Neuron (in vitro differentiated cells): ENCODE measurements around the gene MRPL50.

Experiments used
- H2AFZ ChIP-seq: one replicate; pipeline ENCODE4 v1.6.1; 2013; ENCODE audit warnings: low read depth, mild to moderate bottlenecking, inconsistent platforms, low read length, moderate library complexity
- H3K27me3 ChIP-seq: one replicate; pipeline ENCODE4 v1.6.1; 2013; ENCODE audit warnings: low read length; ENCODE audit not compliant: insufficient read depth
- H3K36me3 ChIP-seq: one replicate; pipeline ENCODE4 v1.6.1; 2013; ENCODE audit warnings: low read length; ENCODE audit not compliant: insufficient read depth
- H3K4me1 ChIP-seq: one replicate; pipeline ENCODE4 v1.6.1; 2013; ENCODE audit warnings: low read length; ENCODE audit not compliant: insufficient read depth
- H3K4me3 ChIP-seq: 2 replicates; pipeline ENCODE4 v1.5.1; 2013; ENCODE audit warnings: mild to moderate bottlenecking, low read length, moderate library complexity
- H3K9me3 ChIP-seq: one replicate; pipeline ENCODE4 v1.6.1; 2013; ENCODE audit warnings: low read length

MRPL50 gene

GRCh38 chr9:101362450-101362849 is 36.0 kb downstream of the MRPL50 start:
- Histone ChIP-seq H3K36me3 (no peaks in the 10 kb centered on the region), H2AFZ (no peak overlapping the region), H3K4me1 (no peaks in the 10 kb centered on the region), H3K27me3 (no peaks in the 10 kb centered on the region), H3K4me3 (no peak overlapping the region), H3K9me3 (no peaks in the 10 kb centered on the region)

- no peaks in the 10 kb centered on the region for H3K36me3 ChIP-seq
- no peaks in the 10 kb centered on the region for H3K9me3 ChIP-seq
- H3K4me3 ChIP-seq, result no peak overlapping the region
- no peaks in the 10 kb centered on the region for H3K4me1 ChIP-seq
- H2AFZ ChIP-seq, result no peak overlapping the region
- H3K27me3 ChIP-seq, result no peaks in the 10 kb centered on the region
Observed at GRCh38 chr9:101360647-101361046, 37.8 kb downstream of the MRPL50 start.

GRCh38 chr9:101359679-101360078 is 38.7 kb downstream of the MRPL50 start:
- Histone ChIP-seq H3K4me3 (no peak overlapping the region), H3K9me3 (no peaks in the 10 kb centered on the region), H3K36me3 (no peaks in the 10 kb centered on the region), H3K4me1 (no peaks in the 10 kb centered on the region), H2AFZ (no peak overlapping the region), H3K27me3 (no peaks in the 10 kb centered on the region)

- Histone ChIP-seq H3K4me1 (no peaks in the 10 kb centered on the region), H3K36me3 (no peaks in the 10 kb centered on the region), H2AFZ (no peak overlapping the region), H3K9me3 (no peaks in the 10 kb centered on the region), H3K27me3 (peaks cover 2% of the 10 kb centered on the region), H3K4me3 (no peak overlapping the region)
Observed at GRCh38 chr9:101356619-101357018, 41.8 kb downstream of the MRPL50 start.

GRCh38 chr9:101354765-101355708 is 43.4 kb downstream of the MRPL50 start:
- H3K9me3 ChIP-seq, result no peaks in the 10 kb centered on the region
- H3K27me3 ChIP-seq, result peaks cover 2% of the 10 kb centered on the region
- no peaks in the 10 kb centered on the region for H3K36me3 ChIP-seq
- H2AFZ ChIP-seq, result no peak overlapping the region
- no peak overlapping the region for H3K4me3 ChIP-seq
- H3K4me1 ChIP-seq, result no peaks in the 10 kb centered on the region

GRCh38 chr9:101354143-101354764 is 44.2 kb downstream of the MRPL50 start:
- no peaks in the 10 kb centered on the region for H3K9me3 ChIP-seq
- no peak overlapping the region for H2AFZ ChIP-seq
- peaks cover 2% of the 10 kb centered on the region for H3K27me3 ChIP-seq
- H3K4me1 ChIP-seq, result no peaks in the 10 kb centered on the region
- no peaks in the 10 kb centered on the region for H3K36me3 ChIP-seq
- no peak overlapping the region for H3K4me3 ChIP-seq

GRCh38 chr9:101353683-101354082 is 44.7 kb downstream of the MRPL50 start:
- no peaks in the 10 kb centered on the region for H3K36me3 ChIP-seq
- no peaks in the 10 kb centered on the region for H3K9me3 ChIP-seq
- no peak overlapping the region for H2AFZ ChIP-seq
- H3K27me3 ChIP-seq, result peaks cover 2% of the 10 kb centered on the region
- no peak overlapping the region for H3K4me3 ChIP-seq
- H3K4me1 ChIP-seq, result no peaks in the 10 kb centered on the region

GRCh38 chr9:101352892-101353463 is 45.4 kb downstream of the MRPL50 start:
- Histone ChIP-seq H3K4me1 (no peaks in the 10 kb centered on the region), H3K9me3 (no peaks in the 10 kb centered on the region), H3K4me3 (no peak overlapping the region), H2AFZ (no peak overlapping the region), H3K27me3 (peaks cover 2% of the 10 kb centered on the region), H3K36me3 (no peaks in the 10 kb centered on the region)

- Histone ChIP-seq H3K4me1 (no peaks in the 10 kb centered on the region), H3K9me3 (no peaks in the 10 kb centered on the region), H3K4me3 (no peak overlapping the region), H3K27me3 (peaks cover 2% of the 10 kb centered on the region), H3K36me3 (no peaks in the 10 kb centered on the region), H2AFZ (no peak overlapping the region)
Observed at GRCh38 chr9:101350285-101350684, 48.1 kb downstream of the MRPL50 start.

GRCh38 chr9:101342595-101342994 is 55.8 kb downstream of the MRPL50 start:
- Histone ChIP-seq H3K27me3 (no peaks in the 10 kb centered on the region), H3K9me3 (no peaks in the 10 kb centered on the region), H3K4me3 (no peak overlapping the region), H2AFZ (no peak overlapping the region), H3K4me1 (no peaks in the 10 kb centered on the region), H3K36me3 (no peaks in the 10 kb centered on the region)

- no peaks in the 10 kb centered on the region for H3K36me3 ChIP-seq
- no peaks in the 10 kb centered on the region for H3K27me3 ChIP-seq
- H3K9me3 ChIP-seq, result no peaks in the 10 kb centered on the region
- no peak overlapping the region for H2AFZ ChIP-seq
- no peaks in the 10 kb centered on the region for H3K4me1 ChIP-seq
- H3K4me3 ChIP-seq, result no peak overlapping the region
Observed at GRCh38 chr9:101341958-101342357, 56.5 kb downstream of the MRPL50 start.
